MCF 10A (cell line): ENCODE measurements around the gene ZNF107. TPM values are rescaled to one million over a fixed set of nuclear protein-coding genes. Genes with fewer than 3 reads are reported as not detected.

Experiments
- BruUV-seq: library from RNA; stranded (reverse); fragments of 400-500 nt; replicated peaks from 2 replicates; lab custom pipeline; 2021; lab: Mats Ljungman, UMichigan
- CTCF ChIA-PET: fragments of 300-600 bp; sonication (Branson Sonifier 250); formaldehyde crosslinking; extraction: SDS; loops from one replicate; lab custom pipeline; 2021; ENCODE audit warnings: antibody characterized with exemption, inconsistent platforms; lab: Yijun Ruan, JAX
- POLR2A ChIA-PET: fragments of 300-600, 350-650 bp; sonication (Branson Sonifier 250); formaldehyde crosslinking; extraction: SDS; loops from one replicate; lab custom pipeline; 2020; ENCODE audit warnings: antibody characterized with exemption, inconsistent platforms; lab: Yijun Ruan, JAX
- DNase-seq: peaks from one replicate; pipeline ENCODE4 v3.0.0-alpha.2; 2018; ENCODE audit not compliant: unreplicated experiment
- H3K27ac Mint-ChIP-seq: one replicate; pipeline ENCODE4 v1.8.0; 2022; ENCODE audit warnings: mild to moderate bottlenecking, low read depth, mixed read lengths; ENCODE audit not compliant: unreplicated experiment
- H3K27me3 Mint-ChIP-seq: one replicate; pipeline ENCODE4 v1.8.0; 2022; ENCODE audit warnings: mixed read lengths; ENCODE audit not compliant: insufficient read depth, unreplicated experiment
- H3K36me3 Mint-ChIP-seq: one replicate; pipeline ENCODE4 v1.8.0; 2022; ENCODE audit warnings: mild to moderate bottlenecking, moderate library complexity, mixed read lengths; ENCODE audit not compliant: insufficient read depth, unreplicated experiment
- H3K4me1 Mint-ChIP-seq: one replicate; pipeline ENCODE4 v1.8.0; 2022; ENCODE audit warnings: mixed read lengths; ENCODE audit not compliant: insufficient read depth, unreplicated experiment
- H3K4me3 Mint-ChIP-seq: one replicate; pipeline ENCODE4 v1.8.0; 2022; ENCODE audit warnings: mild to moderate bottlenecking, moderate library complexity, mixed read lengths; ENCODE audit not compliant: unreplicated experiment
- H3K9me3 Mint-ChIP-seq: one replicate; pipeline ENCODE4 v1.8.0; 2022; ENCODE audit warnings: mixed read lengths; ENCODE audit not compliant: unreplicated experiment
- intact Hi-C: fragments of 100-400 bp; cut with micrococcal nuclease; formaldehyde crosslinking; loops from 2 replicates; pipeline ENCODE4 v1.14.1; 2022
- total RNA-seq: library from RNA; stranded (reverse); gene quantifications from 2 replicates; pipeline ENCODE4 v1.2.3, GENCODE V29; 2022
- TF ChIP-seq, protein P1 (sequence below): fragments of 200-600 bp; IDR thresholded peaks from one replicate; pipeline ENCODE4 v1.8.0; 2022; ENCODE audit warnings: antibody characterized with exemption, mild to moderate bottlenecking; ENCODE audit not compliant: unreplicated experiment

Gene ZNF107
- total RNA-seq, 1 experiment from 2014 or later: 4.6 TPM

DNA sequence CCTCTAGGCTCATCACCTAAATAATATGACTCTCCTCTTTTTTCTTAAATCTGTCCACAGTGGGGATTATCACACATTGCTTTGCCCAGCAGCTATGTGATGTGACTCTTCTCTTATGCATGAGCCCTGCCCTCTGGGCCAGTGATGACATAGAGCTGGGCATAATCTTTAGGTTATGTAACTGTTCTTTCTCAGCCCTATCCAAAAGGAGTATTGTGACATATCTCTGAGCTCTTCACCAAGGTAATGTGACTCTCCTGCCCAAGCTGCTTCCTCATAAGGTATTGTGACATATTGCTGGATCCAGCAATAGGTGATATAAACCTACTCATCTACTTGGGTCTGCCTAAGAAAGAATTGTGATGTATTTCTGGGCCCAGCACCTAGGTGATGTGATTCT is 37.7 kb upstream of the ZNF107 start:
- Mint-ChIP-seq H3K27me3 (no peaks in the 10 kb centered on the region), H3K4me3 (no peak overlapping the region), H3K36me3 (no peaks in the 10 kb centered on the region), H3K4me1 (no peaks in the 10 kb centered on the region), H3K27ac (no peak overlapping the region), H3K9me3 (peaks cover 32% of the 10 kb centered on the region)
- TF ChIP-seq, protein P1, sequence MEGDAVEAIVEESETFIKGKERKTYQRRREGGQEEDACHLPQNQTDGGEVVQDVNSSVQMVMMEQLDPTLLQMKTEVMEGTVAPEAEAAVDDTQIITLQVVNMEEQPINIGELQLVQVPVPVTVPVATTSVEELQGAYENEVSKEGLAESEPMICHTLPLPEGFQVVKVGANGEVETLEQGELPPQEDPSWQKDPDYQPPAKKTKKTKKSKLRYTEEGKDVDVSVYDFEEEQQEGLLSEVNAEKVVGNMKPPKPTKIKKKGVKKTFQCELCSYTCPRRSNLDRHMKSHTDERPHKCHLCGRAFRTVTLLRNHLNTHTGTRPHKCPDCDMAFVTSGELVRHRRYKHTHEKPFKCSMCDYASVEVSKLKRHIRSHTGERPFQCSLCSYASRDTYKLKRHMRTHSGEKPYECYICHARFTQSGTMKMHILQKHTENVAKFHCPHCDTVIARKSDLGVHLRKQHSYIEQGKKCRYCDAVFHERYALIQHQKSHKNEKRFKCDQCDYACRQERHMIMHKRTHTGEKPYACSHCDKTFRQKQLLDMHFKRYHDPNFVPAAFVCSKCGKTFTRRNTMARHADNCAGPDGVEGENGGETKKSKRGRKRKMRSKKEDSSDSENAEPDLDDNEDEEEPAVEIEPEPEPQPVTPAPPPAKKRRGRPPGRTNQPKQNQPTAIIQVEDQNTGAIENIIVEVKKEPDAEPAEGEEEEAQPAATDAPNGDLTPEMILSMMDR: no peak
- CTCF ChIA-PET: interaction anchor here (0.6 to 1.5 kb wide), 3 partner anchors 9 to 646 kb away, joined by 3 to 4 read pairs (median 4); no protein-coding TSS in a partner anchor
- intact Hi-C loops: no loop called here
- POLR2A ChIA-PET: interaction anchor here (0.7 to 2.0 kb wide), 10 partner anchors 13 to 378 kb away, joined by 3 to 8 read pairs (median 4); partner anchors contain the start of genes ERV3-1, ZNF107, ZNF138 and ZNF273
- DNase-seq: no peak
- BruUV-seq: no TSS peak

DNA sequence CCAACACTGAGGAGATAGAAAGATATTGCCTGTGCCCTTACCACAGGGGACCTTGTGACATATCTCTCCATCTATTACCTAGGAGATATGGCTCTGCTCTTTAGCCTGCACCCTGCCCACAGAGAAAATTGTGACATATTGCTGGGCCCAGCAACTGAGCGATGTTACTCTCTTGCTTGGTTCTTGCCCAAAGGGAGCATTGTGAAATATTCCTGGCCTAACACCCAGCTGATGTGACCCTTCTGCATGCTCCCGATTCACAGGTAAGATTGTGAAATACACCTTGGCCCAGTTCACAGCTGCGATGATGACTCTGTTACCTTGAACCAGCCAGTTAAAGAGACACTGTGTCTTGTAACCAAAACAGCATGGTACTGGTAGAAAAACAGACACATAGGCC is 37.2 kb upstream of the ZNF107 start:
- H3K4me3 Mint-ChIP-seq: no peak overlapping the region
- no peak overlapping the region for H3K27ac Mint-ChIP-seq
- ChIA-PET POLR2A (interaction anchor here (0.7 to 2.0 kb wide), 10 partner anchors 14 to 378 kb away, joined by 3 to 8 read pairs (median 4); partner anchors contain the start of genes ERV3-1, ZNF107, ZNF138 and ZNF273), CTCF (interaction anchor here (0.7 to 1.5 kb wide), 2 partner anchors 9 to 646 kb away, joined by 3 to 4 read pairs; no protein-coding TSS in a partner anchor)
- TF ChIP-seq, protein P1: no peak
- no peak for DNase-seq
- H3K36me3 Mint-ChIP-seq: no peaks in the 10 kb centered on the region
- intact Hi-C loops: no loop called here
- H3K9me3 Mint-ChIP-seq: peaks cover 32% of the 10 kb centered on the region
- H3K4me1 Mint-ChIP-seq: no peaks in the 10 kb centered on the region
- no peaks in the 10 kb centered on the region for H3K27me3 Mint-ChIP-seq
- no TSS peak for BruUV-seq

DNA sequence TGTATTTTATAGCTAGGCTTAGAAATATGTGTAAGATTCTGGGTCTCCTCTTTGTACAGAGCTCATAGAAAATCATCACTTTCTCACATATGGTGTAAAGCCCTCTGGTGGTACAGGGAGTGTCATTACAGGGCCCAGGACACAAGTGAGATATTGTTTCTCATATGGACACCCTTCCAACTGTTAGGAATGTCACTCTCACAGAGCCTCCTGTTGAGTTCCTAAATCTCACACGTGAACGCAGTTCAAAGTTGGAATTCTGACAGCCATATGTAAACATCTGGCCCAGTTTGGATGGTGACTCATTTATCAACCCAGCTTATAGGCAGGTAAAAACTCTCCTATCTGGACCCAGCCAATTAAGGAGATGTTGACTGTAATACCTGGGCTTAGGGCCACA is 35.4 kb upstream of the ZNF107 start:
- no TSS peak for BruUV-seq
- intact Hi-C loops: no loop called here
- no peak overlapping the region for H3K4me3 Mint-ChIP-seq
- peaks cover 32% of the 10 kb centered on the region for H3K9me3 Mint-ChIP-seq
- no peaks in the 10 kb centered on the region for H3K36me3 Mint-ChIP-seq
- TF ChIP-seq, protein P1: peak; percentile 20
- H3K27ac Mint-ChIP-seq: no peak overlapping the region
- DNase-seq: no peak
- no peaks in the 10 kb centered on the region for H3K4me1 Mint-ChIP-seq
- ChIA-PET CTCF (interaction anchor here (0.6 to 1.2 kb wide), 14 partner anchors 10 to 358 kb away, joined by 3 to 10 read pairs (median 3); partner anchors contain the start of gene ZNF107), POLR2A (interaction anchor here (0.6 to 1.4 kb wide), 3 partner anchors 16 to 309 kb away, joined by 3 to 4 read pairs (median 4); no protein-coding TSS in a partner anchor)
- no peaks in the 10 kb centered on the region for H3K27me3 Mint-ChIP-seq

DNA sequence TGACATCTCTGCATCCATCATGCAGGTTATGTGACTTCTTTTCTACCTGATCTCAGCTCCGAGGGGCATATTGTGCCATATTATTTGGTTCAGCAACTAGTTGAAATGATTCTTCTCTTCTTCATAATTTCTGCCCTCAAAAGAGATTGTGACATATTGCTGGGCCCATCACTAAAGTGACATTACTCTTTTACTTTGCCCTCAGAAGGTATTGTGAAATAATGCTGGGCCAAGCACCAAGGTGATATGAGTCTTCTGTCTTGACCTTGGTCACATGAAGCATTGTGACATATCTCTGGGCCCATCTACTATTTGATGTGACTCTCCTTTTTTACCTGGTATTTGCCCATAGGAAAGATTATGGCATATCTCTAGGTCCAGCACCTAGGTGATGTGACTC is 33.9 kb upstream of the ZNF107 start:
- CTCF ChIA-PET: no interaction called here
- POLR2A ChIA-PET: no interaction called here
- DNase-seq: no peak
- no peaks in the 10 kb centered on the region for H3K36me3 Mint-ChIP-seq
- no peak overlapping the region for H3K27ac Mint-ChIP-seq
- H3K4me1 Mint-ChIP-seq: no peaks in the 10 kb centered on the region
- H3K4me3 Mint-ChIP-seq: no peak overlapping the region
- no TSS peak for BruUV-seq
- intact Hi-C loops: no loop called here
- TF ChIP-seq, protein P1: no peak
- H3K27me3 Mint-ChIP-seq: no peaks in the 10 kb centered on the region
- H3K9me3 Mint-ChIP-seq: peaks cover 25% of the 10 kb centered on the region
